ENCODE measurements around the gene TM4SF20. TPM values are rescaled to one million over a fixed set of nuclear protein-coding genes. Genes with fewer than 3 reads are reported as not detected.

TM4SF20 gene
- total RNA-seq, 4 donors from 2014 or later = 0.22 to 0.68 TPM; not detected in 2

- no peak for TF ChIP-seq CTCF (IDR thresholded peaks at IDR 0.05; ENCODE audit: low read depth)
These were observed 37.6 kb downstream of the TM4SF20 start for GRCh38 chr2:227341553-227341952.

- TF ChIP-seq CTCF (IDR thresholded peaks at IDR 0.05; ENCODE audit: low read depth) = no peak
These were observed 39.0 kb downstream of the TM4SF20 start for GRCh38 chr2:227340106-227340505.

GRCh38 chr2:227339098-227339599 lies 40.0 kb downstream of the TM4SF20 start:
- TF ChIP-seq CTCF (IDR thresholded peaks at IDR 0.05; ENCODE audit: low read depth) = no peak

- TF ChIP-seq CTCF (IDR thresholded peaks at IDR 0.05; ENCODE audit: low read depth) = no peak
These were observed 41.7 kb downstream of the TM4SF20 start for GRCh38 chr2:227337442-227337841.

- TF ChIP-seq CTCF (IDR thresholded peaks at IDR 0.05; ENCODE audit: low read depth) = no peak
These were observed 43.4 kb downstream of the TM4SF20 start for GRCh38 chr2:227335713-227336112.

- no peak for TF ChIP-seq CTCF (IDR thresholded peaks at IDR 0.05; ENCODE audit: low read depth)
These were observed 52.3 kb downstream of the TM4SF20 start for GRCh38 chr2:227326783-227327182.

GRCh38 chr2:227325839-227326195 lies 53.3 kb downstream of the TM4SF20 start:
- no peak for TF ChIP-seq CTCF (IDR thresholded peaks at IDR 0.05; ENCODE audit: low read depth)

Measured in subcutaneous adipose tissue (tissue), 4 donors.